ENCODE results near the gene PRG2. TPM values are rescaled to one million over a fixed set of nuclear protein-coding genes. Genes with fewer than 3 reads are reported as not detected.

The PRG2 gene
- total and polyA plus RNA-seq, 9 of the 15 experiments (the other 6 are each of a cell fraction or from before 2014, with no cell fraction given), result 1.8 to 78.0 (median 26.6) TPM

GRCh38 chr11:57432714-57433163, 42.3 kb upstream of the PRG2 start (continued):
- no peak for TF ChIP-seq ZKSCAN8 (CRISPR knock-in tag; IDR thresholded peaks at IDR 0.05)
- no peak for TF ChIP-seq MEIS2 (IDR thresholded peaks at IDR 0.05; ENCODE audit: partially characterized antibody)
- TF ChIP-seq E2F6 (IDR thresholded peaks at IDR 0.05; ENCODE audit: borderline replicate concordance in 1 of 2, extremely low read depth in 1 of 2, insufficient read depth in 1 of 2, insufficient read length in 1 of 2, low read depth in 1 of 2, low read length in 1 of 2, poor library complexity in 1 of 2, severe bottlenecking in 1 of 2), result peak in 1 of 2 experiments; percentile 54
- no peak for TF ChIP-seq PTRF (tag; IDR thresholded peaks at IDR 0.05)
- TF ChIP-seq MBD2 (IDR thresholded peaks at IDR 0.05; ENCODE audit: borderline replicate concordance, low read depth), result 0 out of 2 replicates have a peak, but pooled peaks have one; percentile 14
- TF ChIP-seq, protein P1, sequence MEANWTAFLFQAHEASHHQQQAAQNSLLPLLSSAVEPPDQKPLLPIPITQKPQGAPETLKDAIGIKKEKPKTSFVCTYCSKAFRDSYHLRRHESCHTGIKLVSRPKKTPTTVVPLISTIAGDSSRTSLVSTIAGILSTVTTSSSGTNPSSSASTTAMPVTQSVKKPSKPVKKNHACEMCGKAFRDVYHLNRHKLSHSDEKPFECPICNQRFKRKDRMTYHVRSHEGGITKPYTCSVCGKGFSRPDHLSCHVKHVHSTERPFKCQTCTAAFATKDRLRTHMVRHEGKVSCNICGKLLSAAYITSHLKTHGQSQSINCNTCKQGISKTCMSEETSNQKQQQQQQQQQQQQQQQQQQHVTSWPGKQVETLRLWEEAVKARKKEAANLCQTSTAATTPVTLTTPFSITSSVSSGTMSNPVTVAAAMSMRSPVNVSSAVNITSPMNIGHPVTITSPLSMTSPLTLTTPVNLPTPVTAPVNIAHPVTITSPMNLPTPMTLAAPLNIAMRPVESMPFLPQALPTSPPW (CRISPR knock-in tag; IDR thresholded peaks at IDR 0.05), result peak; percentile 29
- TF ChIP-seq BDP1 (IDR thresholded peaks at IDR 0.05; ENCODE audit: insufficient read depth, insufficient read length), result no peak
- TF ChIP-seq RBBP5 (IDR thresholded peaks at IDR 0.05; ENCODE audit: borderline replicate concordance, insufficient read depth, low read length, poor library complexity, severe bottlenecking), result peak; percentile 19
- TF ChIP-seq ZNF253 (CRISPR knock-in tag; conservative IDR thresholded peaks at IDR 0.05), result no peak
- TF ChIP-seq EZH2 (IDR thresholded peaks at IDR 0.05; ENCODE audit: borderline replicate concordance, low read depth, low read length), result no peak
- TF ChIP-seq ZNF696 (CRISPR knock-in tag; conservative IDR thresholded peaks at IDR 0.05), result no peak
- no peak for TF ChIP-seq EP400 (IDR thresholded peaks at IDR 0.05)
- no peak for TF ChIP-seq ZNF282 (CRISPR knock-in tag; IDR thresholded peaks at IDR 0.05)
- no peak for TF ChIP-seq ZNF347 (CRISPR knock-in tag; IDR thresholded peaks at IDR 0.05; ENCODE audit: low read depth)
- no peak for TF ChIP-seq ZBTB9 (CRISPR knock-in tag; IDR thresholded peaks at IDR 0.05)
- TF ChIP-seq, protein P2, sequence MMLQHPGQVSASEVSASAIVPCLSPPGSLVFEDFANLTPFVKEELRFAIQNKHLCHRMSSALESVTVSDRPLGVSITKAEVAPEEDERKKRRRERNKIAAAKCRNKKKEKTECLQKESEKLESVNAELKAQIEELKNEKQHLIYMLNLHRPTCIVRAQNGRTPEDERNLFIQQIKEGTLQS (IDR thresholded peaks at IDR 0.05), result peak; percentile 74
- TF ChIP-seq, protein P2 (CRISPR knock-in tag; conservative IDR thresholded peaks at IDR 0.05), result peak; percentile 29; the same call in 1 of the 2 replicates
- peak; percentile 42 for TF ChIP-seq KDM5B (IDR thresholded peaks at IDR 0.05; ENCODE audit: insufficient replicate concordance, low read depth, low read length)
- TF ChIP-seq TCF3 (CRISPR knock-in tag; IDR thresholded peaks at IDR 0.05), result peak; percentile 83
- TF ChIP-seq ZNF586 (CRISPR knock-in tag; conservative IDR thresholded peaks at IDR 0.05), result no peak
- peak; percentile 53 to 67; a peak in 2 of 4 replicates for TF ChIP-seq KDM1A (IDR thresholded peaks at IDR 0.05)
- no peak for TF ChIP-seq HDAC6 (IDR thresholded peaks at IDR 0.05; ENCODE audit: low read depth, low read length)
- peak; percentile 28; the same call in 1 of the 2 replicates for TF ChIP-seq ATF7 (IDR thresholded peaks at IDR 0.05)
- peak; percentile 21 to 32; a peak in 1 of 4 replicates for TF ChIP-seq TBL1XR1 (IDR thresholded peaks at IDR 0.05; ENCODE audit: low read length in 2 of 2)
- no peak for TF ChIP-seq ZNF165 (CRISPR knock-in tag; IDR thresholded peaks at IDR 0.05; ENCODE audit: borderline replicate concordance)

Measured in K562 (cell line).